ENCODE results near the gene TATDN2.

The TATDN2 gene

DNA sequence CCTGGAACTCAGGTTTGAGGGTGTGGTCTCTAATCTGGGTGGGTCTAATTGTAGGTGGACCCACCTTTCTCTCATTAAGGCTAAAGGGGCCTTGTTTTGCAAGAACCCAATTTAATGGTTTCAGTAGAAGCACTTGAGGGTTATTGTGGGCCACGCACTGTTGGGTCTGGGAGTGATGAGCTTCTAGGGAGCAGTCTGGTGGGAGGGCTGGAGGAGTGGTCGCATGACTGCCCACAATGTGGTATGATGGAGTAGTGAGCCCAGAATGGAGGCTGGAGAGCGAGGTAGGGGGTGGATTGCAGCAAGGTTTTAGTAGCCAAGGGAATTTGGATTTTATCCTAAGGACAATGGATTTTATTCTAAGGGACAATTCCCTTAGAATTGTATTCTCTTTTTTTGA is 2.7 kb downstream of the TATDN2 start:
- POLR2A ChIA-PET, result no interaction called here
- CTCF ChIA-PET, result no interaction called here
- no peak for TF ChIP-seq HDGF (IDR thresholded peaks at IDR 0.05; ENCODE audit: borderline replicate concordance)
- no peak for TF ChIP-seq FOXK2 (IDR thresholded peaks at IDR 0.05)
- no peak for TF ChIP-seq SP1 (IDR thresholded peaks at IDR 0.05)
- TF ChIP-seq SUZ12 (IDR thresholded peaks at IDR 0.05), result no peak
- TF ChIP-seq FOXA1 (IDR thresholded peaks at IDR 0.05), result no peak
- TF ChIP-seq ELF4 (IDR thresholded peaks at IDR 0.05), result no peak
- TF ChIP-seq NFRKB (IDR thresholded peaks at IDR 0.05), result no peak
- TF ChIP-seq LEF1 (IDR thresholded peaks at IDR 0.05; ENCODE audit: borderline replicate concordance), result no peak
- TF ChIP-seq L3MBTL2 (conservative IDR thresholded peaks at IDR 0.05), result no peak
- TF ChIP-seq ZNF384 (IDR thresholded peaks at IDR 0.05), result no peak
- TF ChIP-seq BHLHE40 (IDR thresholded peaks at IDR 0.05; ENCODE audit: borderline replicate concordance), result no peak
- TF ChIP-seq, protein P1, sequence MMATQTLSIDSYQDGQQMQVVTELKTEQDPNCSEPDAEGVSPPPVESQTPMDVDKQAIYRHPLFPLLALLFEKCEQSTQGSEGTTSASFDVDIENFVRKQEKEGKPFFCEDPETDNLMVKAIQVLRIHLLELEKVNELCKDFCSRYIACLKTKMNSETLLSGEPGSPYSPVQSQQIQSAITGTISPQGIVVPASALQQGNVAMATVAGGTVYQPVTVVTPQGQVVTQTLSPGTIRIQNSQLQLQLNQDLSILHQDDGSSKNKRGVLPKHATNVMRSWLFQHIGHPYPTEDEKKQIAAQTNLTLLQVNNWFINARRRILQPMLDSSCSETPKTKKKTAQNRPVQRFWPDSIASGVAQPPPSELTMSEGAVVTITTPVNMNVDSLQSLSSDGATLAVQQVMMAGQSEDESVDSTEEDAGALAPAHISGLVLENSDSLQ (IDR thresholded peaks at IDR 0.05), result no peak
- no peak for TF ChIP-seq CTBP1 (IDR thresholded peaks at IDR 0.05; ENCODE audit: borderline replicate concordance)
- no peak for DNase-seq (ENCODE audit: extremely low spot score)

DNA sequence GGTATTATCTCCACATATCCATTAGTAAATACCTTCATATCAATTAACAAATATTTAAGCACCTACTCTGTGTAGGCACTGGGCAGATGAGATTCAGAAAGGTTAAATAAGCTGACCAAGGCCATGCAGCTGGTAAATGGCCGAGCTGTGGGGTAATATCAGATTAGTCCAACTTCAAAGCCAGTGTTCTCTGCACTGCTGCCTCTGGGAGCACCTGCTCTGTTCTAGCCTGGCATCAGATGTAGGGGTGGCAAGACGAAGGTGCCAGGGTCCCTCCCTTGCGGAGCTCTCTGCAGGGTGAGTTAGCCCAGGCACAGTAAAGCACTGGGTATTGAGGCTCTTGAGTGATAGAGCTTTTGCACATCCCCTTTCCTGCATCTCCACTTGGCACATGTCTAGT is 5.5 kb downstream of the TATDN2 start:
- ChIA-PET POLR2A (no interaction called here), CTCF (no interaction called here)
- TF ChIP-seq BHLHE40 (IDR thresholded peaks at IDR 0.05; ENCODE audit: borderline replicate concordance) (no peak), L3MBTL2 (conservative IDR thresholded peaks at IDR 0.05) (no peak), ZNF384 (IDR thresholded peaks at IDR 0.05) (no peak), TARDBP (IDR thresholded peaks at IDR 0.05) (no peak), CTBP1 (IDR thresholded peaks at IDR 0.05; ENCODE audit: borderline replicate concordance) (no peak), SUZ12 (IDR thresholded peaks at IDR 0.05) (no peak), ELF4 (IDR thresholded peaks at IDR 0.05) (no peak), ARNT (IDR thresholded peaks at IDR 0.05) (no peak), LEF1 (IDR thresholded peaks at IDR 0.05; ENCODE audit: borderline replicate concordance) (no peak), FOXK2 (IDR thresholded peaks at IDR 0.05) (no peak), FOXM1 (IDR thresholded peaks at IDR 0.05; ENCODE audit: borderline replicate concordance) (no peak), HDGF (IDR thresholded peaks at IDR 0.05; ENCODE audit: borderline replicate concordance) (no peak), SP1 (IDR thresholded peaks at IDR 0.05) (no peak), FOXA1 (IDR thresholded peaks at IDR 0.05) (no peak), NFRKB (IDR thresholded peaks at IDR 0.05) (no peak)
- TF ChIP-seq, protein P1 (IDR thresholded peaks at IDR 0.05), result no peak
- DNase-seq (ENCODE audit: extremely low spot score), result no peak

DNA sequence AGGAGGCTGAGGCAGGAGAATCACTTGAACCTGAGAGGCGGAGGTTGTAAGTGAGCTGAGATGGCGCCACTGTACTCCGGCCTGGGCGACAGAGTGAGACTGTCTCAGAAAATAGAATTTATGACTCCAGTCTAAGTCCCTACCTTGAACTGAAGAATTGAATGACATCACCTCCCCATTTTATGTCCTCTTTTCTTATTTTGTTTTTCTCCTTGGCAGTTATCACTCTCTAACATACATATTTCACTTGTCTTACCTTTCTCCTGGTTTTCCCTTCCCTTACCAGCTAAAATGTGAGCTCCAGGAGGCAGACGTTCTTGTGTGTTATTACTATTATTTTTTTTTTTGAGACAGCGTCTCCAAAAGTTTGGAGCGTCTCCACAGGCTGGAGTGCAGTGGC is 7.6 kb downstream of the TATDN2 start:
- POLR2A ChIA-PET, result no interaction called here
- DNase-seq (ENCODE audit: extremely low spot score), result no peak
- TF ChIP-seq SUZ12 (IDR thresholded peaks at IDR 0.05), result no peak
- TF ChIP-seq, protein P1 (IDR thresholded peaks at IDR 0.05), result 0 out of 2 replicates have a peak, but pooled peaks have one; percentile 12
- CTCF ChIA-PET, result interaction anchor here (0.6 kb wide), 1 partner anchor 90 kb away, joined by 7 read pairs; no protein-coding TSS in a partner anchor

DNA sequence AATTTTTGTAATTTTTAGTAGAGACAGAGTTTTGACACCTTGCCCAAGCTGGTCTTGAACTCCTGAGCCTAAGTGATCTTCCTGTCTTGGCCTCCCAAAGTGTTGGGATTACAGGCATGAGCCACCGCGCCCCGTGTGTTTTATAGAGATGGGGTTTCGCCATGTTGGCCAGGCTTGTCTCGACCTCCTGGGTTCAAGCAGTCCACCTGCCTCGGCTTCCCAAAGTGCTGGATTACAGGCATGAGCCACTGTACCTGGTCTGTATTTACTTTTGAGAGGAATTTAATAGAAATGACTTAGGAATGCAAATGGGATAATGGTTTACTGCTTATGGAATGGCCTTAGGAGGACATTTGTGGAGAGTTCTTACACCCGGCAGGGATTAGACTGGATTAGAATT is 10.8 kb downstream of the TATDN2 start:
- no peak for DNase-seq (ENCODE audit: extremely low spot score)
- ChIA-PET POLR2A (no interaction called here), CTCF (no interaction called here)
- TF ChIP-seq ELF4 (IDR thresholded peaks at IDR 0.05) (no peak), FOXK2 (IDR thresholded peaks at IDR 0.05) (no peak), L3MBTL2 (conservative IDR thresholded peaks at IDR 0.05) (no peak), BHLHE40 (IDR thresholded peaks at IDR 0.05; ENCODE audit: borderline replicate concordance) (no peak), HDGF (IDR thresholded peaks at IDR 0.05; ENCODE audit: borderline replicate concordance) (no peak), LEF1 (IDR thresholded peaks at IDR 0.05; ENCODE audit: borderline replicate concordance) (no peak), SUZ12 (IDR thresholded peaks at IDR 0.05) (no peak), NFRKB (IDR thresholded peaks at IDR 0.05) (no peak), FOXM1 (IDR thresholded peaks at IDR 0.05; ENCODE audit: borderline replicate concordance) (no peak), TARDBP (IDR thresholded peaks at IDR 0.05) (no peak), ARNT (IDR thresholded peaks at IDR 0.05) (no peak), SP1 (IDR thresholded peaks at IDR 0.05) (no peak), ZNF384 (IDR thresholded peaks at IDR 0.05) (no peak)

DNA sequence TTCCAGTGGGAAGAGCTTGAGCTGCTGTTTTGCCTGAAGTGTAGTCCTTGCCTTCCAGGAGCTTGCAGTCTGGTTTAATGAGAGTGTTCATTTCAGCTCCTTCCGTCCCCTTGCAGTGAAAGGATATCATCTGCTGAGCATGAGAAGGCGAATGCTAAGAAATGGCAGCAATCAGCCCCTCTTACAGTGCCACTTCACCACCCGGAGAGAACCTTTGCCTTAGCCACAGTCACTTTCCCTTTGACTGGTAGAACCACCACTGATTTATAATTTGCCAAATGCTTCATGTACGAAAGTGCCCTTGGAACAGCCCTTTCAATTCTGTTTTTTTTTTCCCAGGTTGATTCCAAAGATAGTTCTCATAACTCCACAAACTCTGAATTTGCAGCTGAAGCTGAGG is 11.5 kb downstream of the TATDN2 start:
- ChIA-PET POLR2A (no interaction called here), CTCF (no interaction called here)
- DNase-seq (ENCODE audit: extremely low spot score), result no peak
- TF ChIP-seq FOXK2 (IDR thresholded peaks at IDR 0.05), result no peak
- TF ChIP-seq FOXA1 (IDR thresholded peaks at IDR 0.05), result no peak
- TF ChIP-seq FOXM1 (IDR thresholded peaks at IDR 0.05; ENCODE audit: borderline replicate concordance), result no peak

DNA sequence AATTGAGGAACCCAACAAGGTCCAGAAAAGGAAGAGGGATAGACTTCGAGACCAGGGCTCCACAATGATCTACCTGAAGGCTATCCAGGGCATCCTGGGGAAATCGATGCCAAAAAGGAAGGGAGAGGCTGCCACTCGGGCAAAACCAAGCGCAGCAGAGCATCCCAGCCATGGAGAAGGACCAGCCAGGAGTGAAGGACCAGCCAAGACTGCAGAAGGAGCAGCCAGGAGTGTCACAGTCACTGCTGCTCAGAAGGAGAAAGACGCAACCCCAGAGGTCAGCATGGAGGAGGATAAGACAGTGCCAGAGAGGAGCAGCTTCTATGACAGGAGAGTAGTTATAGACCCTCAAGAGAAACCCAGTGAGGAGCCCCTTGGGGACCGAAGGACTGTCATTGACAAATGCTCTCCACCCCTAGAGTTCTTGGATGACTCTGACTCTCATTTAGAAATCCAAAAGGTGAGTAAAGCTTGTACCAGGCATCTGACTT is 12.0 kb downstream of the TATDN2 start:
- CTCF ChIA-PET, result no interaction called here
- TF ChIP-seq ELF4 (IDR thresholded peaks at IDR 0.05), result no peak
- TF ChIP-seq TARDBP (IDR thresholded peaks at IDR 0.05), result no peak
- no peak for TF ChIP-seq BHLHE40 (IDR thresholded peaks at IDR 0.05; ENCODE audit: borderline replicate concordance)
- TF ChIP-seq, protein P1 (IDR thresholded peaks at IDR 0.05), result no peak
- TF ChIP-seq CTBP1 (IDR thresholded peaks at IDR 0.05; ENCODE audit: borderline replicate concordance), result no peak
- TF ChIP-seq NFRKB (IDR thresholded peaks at IDR 0.05), result no peak
- no peak for TF ChIP-seq SP1 (IDR thresholded peaks at IDR 0.05)
- no peak for TF ChIP-seq SUZ12 (IDR thresholded peaks at IDR 0.05)
- no peak for TF ChIP-seq LEF1 (IDR thresholded peaks at IDR 0.05; ENCODE audit: borderline replicate concordance)
- TF ChIP-seq ZNF384 (IDR thresholded peaks at IDR 0.05), result no peak
- no peak for TF ChIP-seq L3MBTL2 (conservative IDR thresholded peaks at IDR 0.05)
- no peak for TF ChIP-seq HDGF (IDR thresholded peaks at IDR 0.05; ENCODE audit: borderline replicate concordance)
- TF ChIP-seq FOXK2 (IDR thresholded peaks at IDR 0.05), result no peak
- no peak for TF ChIP-seq FOXM1 (IDR thresholded peaks at IDR 0.05; ENCODE audit: borderline replicate concordance)
- DNase-seq (ENCODE audit: extremely low spot score), result no peak
- POLR2A ChIA-PET, result interaction anchor here (1.3 kb wide), 1 partner anchor 12 kb away, joined by 4 read pairs; the partner anchor contains the start of gene TATDN2

All from HEK293T (cell line).